ENCODE data around the gene CLIP1.
"Not testable (repeated sequence)": the region's sequence is repeated elsewhere in the genome, so short reads cannot be mapped to it uniquely, and the experiment has no call there.

Gene CLIP1

GRCh38 chr12:122421821-122422729, at the start of gene CLIP1:
CLIP1 (minus strand) TSS chr12:122422669; CDS start chr12:122380452, 42,217 bp downstream.
- peak; percentile 79 for DNase-seq

GRCh38 chr12:122471324-122472226, 49.1 kb upstream of the CLIP1 start:
- DNase-seq, result peak; percentile 82

GRCh38 chr12:122470576-122470975, 48.1 kb upstream of the CLIP1 start:
- DNase-seq, result not testable (repeated sequence)

GRCh38 chr12:122469856-122470255, 47.4 kb upstream of the CLIP1 start:
- not testable (repeated sequence) for DNase-seq

GRCh38 chr12:122467983-122468382, 45.5 kb upstream of the CLIP1 start:
- DNase-seq, result no peak

GRCh38 chr12:122464317-122465042, 42.0 kb upstream of the CLIP1 start:
- peak; percentile 94 for DNase-seq

GRCh38 chr12:122460641-122461040, 38.2 kb upstream of the CLIP1 start:
- DNase-seq, result no peak

- DNase-seq, result no peak
Observed at GRCh38 chr12:122460061-122460460, 37.6 kb upstream of the CLIP1 start.

- no peak for DNase-seq
Observed at GRCh38 chr12:122459211-122459610, 36.7 kb upstream of the CLIP1 start.

- no peak for DNase-seq
Observed at GRCh38 chr12:122458105-122459035, 35.9 kb upstream of the CLIP1 start.

GRCh38 chr12:122457627-122458026, 35.2 kb upstream of the CLIP1 start:
- DNase-seq, result no peak

- DNase-seq, result no peak
Observed at GRCh38 chr12:122454739-122455138, 32.3 kb upstream of the CLIP1 start.

GRCh38 chr12:122454250-122454721, 31.8 kb upstream of the CLIP1 start:
- DNase-seq, result no peak

GRCh38 chr12:122452701-122453285, 30.3 kb upstream of the CLIP1 start:
- DNase-seq, result no peak

GRCh38 chr12:122449317-122449716, 26.8 kb upstream of the CLIP1 start:
- DNase-seq, result peak; percentile 81

- not testable (repeated sequence) for DNase-seq
Observed at GRCh38 chr12:122447825-122448224, 25.4 kb upstream of the CLIP1 start.

GRCh38 chr12:122446390-122446789, 23.9 kb upstream of the CLIP1 start:
- not testable (repeated sequence) for DNase-seq

- not testable (repeated sequence) for DNase-seq
Observed at GRCh38 chr12:122444071-122444470, 21.6 kb upstream of the CLIP1 start.

GRCh38 chr12:122438822-122439221, 16.4 kb upstream of the CLIP1 start:
- not testable (repeated sequence) for DNase-seq

GRCh38 chr12:122437656-122438121, 15.2 kb upstream of the CLIP1 start:
- no peak for DNase-seq

GRCh38 chr12:122435186-122435585, 12.7 kb upstream of the CLIP1 start:
- DNase-seq, result no peak
